GM18499 (cell line): ENCODE data around the gene POLE3.
A peak's percentile ranks its signal among the peaks of the same experiment; 100 is the strongest.
"Not testable (repeated sequence)": the region's sequence is repeated elsewhere in the genome, so short reads cannot be mapped to it uniquely, and the experiment has no call there.

Experiments
- ATAC-seq: cut with Tn5 transposase; IDR thresholded peaks from one replicate; pipeline ENCODE4 v1.9.1; 2021; ENCODE audit warnings: moderate number of reproducible peaks; ENCODE audit not compliant: insufficient read depth, unreplicated experiment

POLE3 gene

DNA sequence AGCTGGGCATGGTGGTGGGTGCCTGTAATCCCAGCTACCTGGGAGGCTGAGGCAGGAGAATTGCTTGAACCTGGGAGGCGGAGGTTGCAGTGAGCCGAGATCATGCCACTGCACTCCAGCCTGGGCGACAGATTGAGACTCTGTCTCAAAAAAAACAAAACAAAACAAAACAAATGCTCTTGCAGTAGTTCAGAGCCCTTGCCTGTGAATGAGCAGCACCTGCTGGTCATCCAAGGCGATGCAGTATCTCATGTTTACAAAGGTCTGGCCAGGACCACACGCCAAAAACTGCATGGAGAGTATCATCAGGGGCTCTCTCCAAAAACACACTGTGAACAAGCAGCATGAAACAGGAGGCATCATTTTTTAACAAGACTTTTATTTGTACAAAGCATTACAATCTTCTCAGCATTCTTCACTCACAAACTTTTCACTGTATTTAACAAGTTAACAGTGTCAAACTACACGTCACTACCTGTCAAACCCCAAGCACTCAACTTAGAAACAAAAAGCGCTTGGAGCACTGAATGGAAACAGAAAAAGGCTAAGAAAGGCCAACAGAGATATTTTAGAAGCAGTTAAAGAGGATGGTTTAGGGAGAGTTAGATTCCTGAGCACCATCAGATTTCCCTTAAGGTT lies 3.5 kb downstream of the POLE3 start:
- peak; percentile 31 for ATAC-seq

DNA sequence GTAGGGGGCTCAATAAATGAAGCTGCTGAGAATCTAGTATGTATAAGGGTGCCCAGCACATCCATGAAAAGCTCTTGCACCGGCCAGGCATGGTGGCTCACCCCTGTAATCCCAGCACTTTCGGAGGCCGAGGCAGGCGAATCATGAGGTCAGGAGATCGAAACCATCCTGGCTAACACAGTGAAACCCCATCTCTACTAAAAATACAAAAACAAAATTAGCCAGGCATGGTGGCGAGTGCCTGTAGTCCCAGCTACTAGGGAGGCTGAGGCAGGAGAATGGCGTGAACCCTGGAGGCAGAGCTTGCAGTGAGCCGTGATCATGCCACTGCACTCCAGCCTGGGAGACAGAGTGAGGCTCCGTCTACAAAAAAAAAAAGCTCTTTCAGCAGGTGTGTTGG lies 4.1 kb downstream of the POLE3 start:
- not testable (repeated sequence) for ATAC-seq

DNA sequence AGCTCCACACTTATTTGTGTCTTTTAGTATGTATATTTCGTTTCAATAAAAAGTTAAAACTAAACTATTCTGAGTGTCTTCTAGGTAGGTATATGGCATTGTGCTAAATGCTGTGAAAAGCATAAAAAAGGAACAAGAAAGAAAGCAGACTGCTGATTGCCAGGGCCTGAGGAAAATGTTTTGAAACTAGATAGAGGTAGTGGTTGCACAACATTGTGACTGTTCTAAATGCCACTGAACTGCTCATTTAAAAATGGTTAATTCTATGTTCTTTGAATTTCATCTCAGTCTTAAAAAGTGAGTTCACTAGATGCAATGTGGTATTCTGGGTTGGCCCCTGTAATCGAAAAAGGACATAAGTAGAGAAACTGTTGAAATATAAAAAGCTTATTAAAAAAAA lies 6.8 kb downstream of the POLE3 start:
- ATAC-seq: no peak

DNA sequence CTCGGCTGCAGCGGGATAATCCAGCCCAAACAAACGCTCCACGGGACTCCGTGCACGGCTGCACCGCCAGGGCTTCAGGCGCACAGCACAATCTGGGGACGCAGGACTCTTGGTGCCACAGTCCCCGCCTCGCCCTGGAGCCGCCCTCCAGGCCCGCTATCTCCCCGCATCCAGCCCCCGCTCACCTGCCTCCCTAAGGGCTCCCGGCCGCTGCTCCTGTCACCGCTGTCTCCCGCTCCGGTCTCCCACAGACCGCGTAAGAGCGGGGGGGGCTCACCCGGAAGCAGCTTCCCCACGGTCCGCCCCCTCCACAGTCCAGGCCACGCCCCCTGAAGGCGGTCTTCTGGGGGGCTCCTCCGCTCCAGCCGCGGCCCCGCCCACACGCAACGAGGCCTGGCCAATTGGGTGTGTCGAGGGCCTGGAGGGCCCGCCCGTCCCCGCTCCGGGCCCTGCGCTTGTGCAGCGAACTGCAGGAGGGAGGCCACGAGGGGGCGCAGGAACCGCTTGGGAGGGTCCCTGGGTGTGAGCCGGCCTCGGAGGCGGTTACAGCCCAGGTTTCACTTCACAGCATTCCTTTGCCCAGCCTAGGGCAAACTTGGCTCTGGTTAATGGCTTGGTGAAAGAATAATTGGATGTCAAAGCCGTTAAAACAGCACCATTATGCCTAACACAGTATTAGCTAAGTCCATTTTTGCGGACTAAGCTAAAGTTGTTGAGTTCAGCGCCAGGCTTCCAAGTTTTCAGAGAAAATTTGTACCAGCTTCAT lies 9.3 kb downstream of the POLE3 start, which contains the start of gene ALAD:
Gene ALAD (minus strand): TSS at position 258 of the 766 bp plus-strand sequence. CDS start 7,725 bp downstream, outside the sequence.
- peak; percentile 96 for ATAC-seq

DNA sequence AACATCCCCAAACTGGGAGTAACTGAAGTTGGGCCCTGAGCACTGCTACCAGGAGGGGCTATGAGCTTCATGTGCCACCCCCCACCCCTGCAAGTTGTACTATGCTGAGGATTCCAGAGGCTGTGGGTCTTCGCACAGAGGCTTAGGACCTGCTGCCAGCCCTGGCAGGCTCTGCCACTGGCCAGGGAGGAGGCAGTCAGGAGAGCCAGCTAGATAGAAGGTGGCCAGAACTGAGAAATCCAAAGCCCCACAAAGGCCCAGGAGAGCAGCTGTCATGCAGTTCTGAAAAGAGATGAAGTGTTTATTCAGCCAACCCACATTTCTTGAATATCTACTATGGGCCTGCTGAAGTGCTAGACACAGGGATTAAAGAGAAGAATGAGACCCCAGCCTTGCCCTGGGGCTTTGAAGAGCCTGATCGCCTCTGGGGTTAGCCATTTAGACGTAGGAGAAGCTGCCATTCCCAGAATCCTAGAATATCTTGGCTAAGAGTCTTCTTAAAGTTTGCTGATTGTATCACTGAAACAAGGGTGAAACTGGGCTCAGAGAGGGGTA lies 10.8 kb downstream of the POLE3 start:
- no peak for ATAC-seq

DNA sequence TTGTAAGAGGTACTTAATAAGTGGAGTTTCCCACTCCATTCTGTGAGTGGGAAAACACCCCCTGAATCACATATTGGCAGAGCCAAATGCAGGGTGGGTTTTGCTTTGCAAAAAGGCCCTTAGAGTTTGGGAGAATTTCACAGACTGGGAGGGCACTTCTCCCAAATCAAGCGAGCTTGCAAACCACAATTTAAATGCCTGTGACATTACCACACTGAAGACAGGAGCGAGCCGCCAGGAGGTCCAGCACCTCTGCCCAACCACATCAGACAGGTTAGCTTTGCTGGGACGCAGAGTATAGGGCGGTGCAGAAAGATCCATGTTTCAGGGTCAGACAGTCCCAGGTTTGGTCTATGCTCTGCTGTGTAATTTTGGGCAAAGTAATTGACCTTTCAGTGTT lies 11.7 kb downstream of the POLE3 start:
- no peak for ATAC-seq

DNA sequence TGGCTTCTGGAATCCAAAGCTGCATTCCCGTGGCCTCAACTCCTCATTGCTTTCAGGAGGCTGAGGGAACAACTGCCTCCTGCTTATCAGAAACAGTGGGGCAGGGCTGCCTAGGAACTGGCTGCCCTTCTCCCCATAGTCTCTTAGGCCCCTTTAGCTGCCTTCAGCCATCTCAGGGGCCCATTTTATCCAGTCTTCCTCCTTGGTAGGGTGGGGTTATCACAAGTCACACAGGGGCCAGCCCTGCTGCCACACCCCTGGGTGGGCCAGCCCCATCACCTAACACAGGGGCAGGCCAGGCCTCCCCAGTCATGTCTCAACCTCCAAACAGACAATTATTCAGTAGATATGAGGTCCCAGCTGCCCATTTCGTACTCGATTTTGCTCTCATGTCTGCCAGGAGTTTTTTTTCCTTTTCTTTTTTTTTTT lies 13.3 kb downstream of the POLE3 start:
- no peak for ATAC-seq

DNA sequence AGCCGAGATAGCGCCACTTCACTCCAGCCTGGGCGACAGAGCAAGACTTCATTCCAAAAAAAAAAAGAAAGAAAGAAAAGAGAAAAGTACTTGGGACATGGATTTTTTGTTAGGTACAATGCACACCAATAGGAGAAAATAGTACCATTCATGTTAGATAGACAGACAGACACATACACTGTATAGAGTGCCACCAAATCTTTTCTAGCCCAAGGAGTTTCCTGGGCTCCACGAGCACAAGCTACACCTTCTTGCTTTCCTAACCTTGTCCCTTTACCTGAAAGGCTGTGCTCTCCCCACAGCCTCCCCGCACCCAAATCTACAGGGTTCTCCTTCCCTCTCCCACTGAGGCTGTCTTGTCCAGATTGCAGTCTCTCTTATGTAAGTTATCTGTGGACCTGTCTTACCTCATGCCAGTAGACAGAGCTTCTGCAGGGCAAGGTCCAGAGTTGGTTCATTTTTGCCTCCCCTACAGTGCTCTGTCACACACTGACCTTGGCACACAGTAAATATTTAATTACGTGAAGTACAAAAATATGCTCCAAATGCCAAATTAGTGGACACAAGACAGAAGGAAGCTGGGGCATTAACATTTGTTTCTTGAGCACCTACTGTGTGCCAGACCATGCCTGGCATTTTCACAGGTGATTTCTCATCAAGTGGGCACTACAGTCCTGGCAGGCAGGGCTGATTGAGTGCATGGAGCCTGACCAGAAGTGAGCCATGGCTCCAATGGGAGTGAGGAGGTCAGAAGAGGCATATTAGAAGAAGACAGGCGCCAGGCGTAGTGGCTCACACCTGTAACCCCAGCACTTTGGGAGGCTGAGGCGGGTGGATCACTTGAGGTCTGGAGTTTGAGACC lies 15.2 kb downstream of the POLE3 start:
- ATAC-seq: no peak

DNA sequence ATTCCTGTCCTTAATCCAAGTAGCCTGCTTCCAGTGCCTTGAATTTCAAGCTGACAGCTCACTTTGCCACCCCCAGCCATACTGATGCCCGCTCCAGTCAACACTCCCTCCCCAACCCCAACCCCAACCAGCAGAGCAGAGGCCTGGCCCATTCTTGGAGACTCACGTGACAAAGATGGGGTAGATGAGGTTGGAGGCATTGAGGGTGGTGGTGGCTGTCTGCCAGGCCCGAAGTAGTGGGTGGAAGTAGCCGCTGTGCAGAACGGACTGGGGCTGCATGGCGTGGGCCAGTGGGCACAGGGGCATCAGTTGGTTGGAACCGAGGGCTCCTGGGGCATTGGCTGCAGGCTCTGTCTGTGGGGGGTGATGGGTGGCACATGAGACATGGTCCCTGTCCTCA lies 17.2 kb downstream of the POLE3 start:
- no peak for ATAC-seq

DNA sequence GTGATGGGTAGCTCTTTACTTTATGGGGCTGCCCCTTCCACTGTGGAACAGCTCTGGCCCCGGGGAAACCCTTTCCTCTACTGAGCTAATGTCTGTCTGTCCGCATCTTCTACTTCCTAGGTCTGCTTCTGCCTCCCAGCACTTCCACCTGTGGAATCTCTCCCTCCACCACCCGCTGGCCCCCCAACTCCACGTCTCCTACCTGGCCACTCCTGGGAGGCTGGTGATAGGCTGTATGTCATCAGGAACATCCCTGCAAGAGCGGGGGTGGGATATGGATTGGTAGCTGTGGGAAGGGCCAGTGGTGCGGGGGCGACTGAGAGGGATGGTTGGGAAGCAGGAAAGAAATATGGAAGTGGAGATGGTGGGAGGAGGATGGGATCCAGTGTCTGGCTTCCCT lies 18.6 kb downstream of the POLE3 start:
- no peak for ATAC-seq

DNA sequence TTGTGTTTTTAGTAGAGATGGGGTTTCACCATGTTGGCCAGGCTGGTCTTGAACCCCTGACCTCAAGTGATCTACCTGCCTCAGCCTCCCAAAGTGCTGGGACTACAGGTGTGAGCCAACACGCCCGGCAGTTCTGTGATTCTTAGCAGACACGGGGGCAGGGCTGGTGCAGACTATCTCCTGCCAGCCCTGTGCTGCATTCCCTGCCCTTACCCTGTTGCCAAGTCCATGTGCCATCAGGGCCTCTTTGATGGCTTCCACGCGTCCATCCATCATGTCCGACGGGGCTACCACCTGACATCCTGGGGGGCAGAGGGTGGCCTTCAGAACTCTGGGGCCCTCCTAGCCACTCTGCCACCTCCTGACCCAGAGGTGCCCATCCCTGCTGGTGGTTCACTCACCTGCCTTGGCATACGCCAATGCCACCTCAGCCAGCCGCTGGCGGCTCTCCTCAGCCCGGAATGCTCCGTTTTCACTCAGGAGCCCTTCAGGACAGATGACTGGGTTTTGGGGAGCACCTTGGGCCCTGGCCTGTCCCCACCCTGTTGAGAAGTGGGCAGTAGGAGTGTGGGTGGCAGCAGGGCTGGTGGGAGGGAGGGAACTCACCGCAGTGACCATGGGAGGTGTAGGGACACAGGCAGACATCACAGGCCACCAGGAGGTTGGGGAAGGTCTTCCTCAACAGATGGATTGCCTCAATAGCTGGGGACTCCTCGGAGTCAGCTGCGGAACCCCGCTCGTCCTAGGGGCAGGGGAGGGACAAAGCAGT lies 20.1 kb downstream of the POLE3 start:
- ATAC-seq: no peak

DNA sequence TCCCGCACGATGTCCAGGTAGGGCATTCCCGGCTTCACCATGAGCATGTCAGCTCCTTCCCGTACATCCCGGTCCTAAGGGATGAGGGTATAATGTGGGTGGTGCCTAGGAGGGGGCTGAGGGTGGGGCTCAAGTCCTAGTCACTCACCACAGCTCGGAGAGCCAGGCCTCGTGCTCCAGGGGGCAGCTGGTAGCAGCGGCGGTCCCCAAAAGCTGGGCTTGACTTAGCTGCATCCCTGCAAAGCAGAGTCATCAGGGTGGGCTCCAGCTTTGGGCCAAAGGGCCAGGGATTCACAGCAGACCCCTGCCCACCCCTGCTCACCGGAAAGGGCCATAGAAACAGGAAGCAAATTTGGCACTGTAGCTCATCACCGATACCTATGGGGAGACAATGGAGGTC lies 21.0 kb downstream of the POLE3 start:
- ATAC-seq: no peak

DNA sequence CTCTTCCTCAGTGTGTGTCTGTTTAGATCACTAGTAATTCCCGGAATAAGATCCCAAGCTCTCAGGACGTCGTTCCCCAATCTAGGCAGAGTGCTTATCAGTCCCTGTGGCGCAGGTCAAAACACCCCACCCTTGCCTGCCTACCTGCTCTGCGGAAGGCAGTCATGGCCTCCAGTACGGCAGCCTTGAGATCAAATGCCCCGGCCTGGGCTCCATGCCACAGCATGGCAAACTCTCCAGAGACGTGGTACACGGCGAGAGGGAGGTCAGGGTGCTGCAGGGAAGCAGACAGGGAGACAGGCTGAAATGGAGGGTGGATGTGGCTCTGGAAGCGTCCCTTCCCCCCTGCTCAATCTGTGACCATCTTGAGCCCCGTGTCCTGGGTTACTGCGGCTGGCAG lies 21.6 kb downstream of the POLE3 start:
- no peak for ATAC-seq

DNA sequence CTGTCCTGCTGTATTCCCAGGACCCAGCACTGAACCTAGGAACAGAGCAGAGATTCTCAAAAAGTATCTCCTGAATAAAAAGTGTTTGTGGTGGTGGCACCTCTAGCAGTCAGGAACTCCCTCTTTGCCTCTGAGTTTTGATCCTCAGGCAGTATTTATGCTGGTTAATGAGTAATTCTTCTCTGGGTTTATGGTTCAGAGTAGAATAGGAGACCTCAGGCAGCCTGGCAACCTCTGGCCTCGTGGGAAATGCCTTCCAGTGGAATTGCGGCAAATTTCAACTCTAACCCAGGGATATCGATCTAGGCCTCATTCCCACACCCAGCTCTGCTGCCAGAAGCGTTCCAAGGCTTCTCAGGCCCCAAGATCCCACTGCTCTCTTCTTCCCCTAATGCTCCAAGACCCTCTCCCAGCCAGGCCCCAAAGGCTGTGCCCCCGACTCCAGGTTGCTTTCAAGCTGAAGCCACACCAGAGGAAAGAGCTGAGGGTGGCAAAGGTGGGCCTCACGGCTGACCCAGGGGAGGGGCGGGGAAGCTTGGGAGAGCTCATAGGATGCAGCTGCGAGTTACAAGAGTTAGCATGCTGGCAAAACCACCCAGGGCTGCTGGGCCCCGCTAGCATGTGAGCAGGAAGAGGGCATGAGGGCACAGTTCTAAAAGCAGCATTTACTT lies 22.8 kb downstream of the POLE3 start:
- no peak for ATAC-seq

DNA sequence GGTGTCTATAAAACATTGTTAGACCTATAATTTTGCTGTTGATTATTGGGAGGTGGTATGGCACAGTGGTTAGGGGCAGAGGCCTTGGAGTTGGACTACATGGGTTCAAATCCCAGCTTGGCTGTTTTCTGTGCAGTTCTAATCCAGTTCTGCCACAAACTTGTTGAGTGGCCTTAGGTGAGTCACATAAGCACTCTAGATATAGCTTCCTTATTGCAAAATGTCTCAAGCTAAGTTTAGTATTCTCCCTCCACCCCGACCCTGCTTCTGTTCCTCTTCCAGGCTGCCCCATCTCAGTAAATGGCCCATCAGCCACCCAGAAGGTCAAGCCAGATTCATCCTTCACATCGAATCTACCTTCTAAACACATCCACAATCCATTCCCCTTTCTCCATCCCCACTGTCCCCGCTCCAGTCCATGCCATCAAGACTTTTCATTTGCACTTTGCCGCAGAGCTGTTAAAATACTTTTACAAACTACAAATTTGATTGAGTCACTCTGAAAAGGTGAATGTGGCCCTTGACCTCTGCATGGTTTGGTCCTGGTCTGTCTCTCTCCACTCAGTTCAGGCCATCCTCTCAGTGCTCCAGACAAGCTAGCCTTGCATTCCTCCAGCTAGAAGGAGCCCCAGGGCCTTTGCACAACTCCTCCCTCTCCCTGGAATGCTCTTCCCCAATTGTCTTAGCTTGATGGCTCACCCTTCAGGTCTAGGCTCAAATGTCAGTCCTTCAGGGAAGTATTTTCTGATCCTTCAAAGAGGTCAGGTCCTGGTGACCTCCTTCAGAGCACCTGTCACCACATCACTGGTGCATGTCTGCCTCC lies 23.7 kb downstream of the POLE3 start:
- no peak for ATAC-seq

DNA sequence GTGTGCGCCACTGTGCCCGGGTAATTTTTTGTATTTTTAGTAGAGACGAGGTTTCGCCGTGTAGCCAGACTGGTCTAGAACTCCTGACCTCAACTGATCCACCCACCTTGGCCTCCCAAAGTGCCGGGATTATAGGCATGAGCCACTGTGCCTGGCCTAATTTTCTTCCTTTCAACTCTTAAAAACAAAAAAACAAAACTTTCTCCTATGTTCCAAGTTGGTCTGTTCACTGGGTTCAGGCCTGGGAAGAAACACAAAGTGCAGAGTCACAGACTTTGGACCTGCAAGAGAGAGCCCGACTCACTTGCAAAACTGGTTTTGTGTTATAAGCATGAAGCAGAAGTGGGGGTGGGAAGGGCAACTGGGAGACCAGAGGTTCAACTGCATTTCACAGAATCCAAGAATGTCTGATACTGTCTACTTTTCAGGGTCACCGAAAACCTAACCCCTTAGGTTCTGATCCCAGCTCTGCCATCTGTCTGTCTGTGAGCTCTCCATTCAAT lies 28.5 kb downstream of the POLE3 start:
- no peak for ATAC-seq

DNA sequence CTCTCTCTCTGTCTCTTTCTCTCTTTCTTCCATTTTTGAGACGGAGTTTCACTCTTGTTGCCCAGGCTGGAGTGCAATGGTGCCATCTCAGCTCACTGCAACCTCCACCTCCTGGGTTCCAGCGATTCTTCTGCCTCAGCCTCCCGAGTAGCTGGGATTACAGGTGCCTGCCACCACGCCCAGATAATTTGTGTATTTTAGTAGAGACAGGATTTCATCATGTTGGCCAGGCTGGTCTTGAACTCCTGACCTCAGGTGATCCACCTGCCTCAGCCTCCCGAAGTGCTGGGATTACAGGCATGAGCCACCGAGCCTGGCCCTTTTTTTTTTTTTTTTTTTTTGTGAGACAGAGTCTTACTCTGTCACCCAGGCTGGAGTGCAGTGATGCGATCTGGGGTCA lies 29.0 kb downstream of the POLE3 start:
- ATAC-seq: not testable (repeated sequence)

DNA sequence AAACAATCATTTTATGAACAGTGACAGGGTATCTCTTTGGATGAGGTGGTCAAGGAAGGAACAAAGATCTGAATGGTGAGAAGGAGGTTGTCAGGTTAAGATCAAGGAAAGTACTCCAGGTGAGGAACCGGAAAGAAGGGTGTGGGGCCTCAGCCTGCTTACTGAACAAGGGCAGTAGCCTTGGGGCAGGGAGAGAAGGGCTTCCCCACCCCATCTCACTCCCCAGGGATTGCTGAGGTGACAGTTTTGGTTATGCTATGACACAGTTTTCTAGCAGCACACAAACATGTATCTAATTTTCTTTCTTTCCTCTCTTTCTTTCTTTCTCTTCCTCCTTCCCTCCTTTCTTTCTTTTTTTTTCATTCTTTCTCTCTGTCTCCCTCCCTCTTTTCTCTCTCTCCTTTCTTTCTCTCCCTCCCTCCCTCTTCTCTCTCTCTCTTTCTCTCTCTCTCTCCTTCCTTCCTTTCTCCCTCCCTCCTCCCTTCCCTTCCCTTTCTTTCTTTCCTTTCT lies 29.6 kb downstream of the POLE3 start:
- ATAC-seq: no peak
